ENCODE measurements around the gene NEGR1.

The NEGR1 gene

GRCh38 chr1:71834601-71835441 lies 447.5 kb downstream of the NEGR1 start:
- no peak for DNase-seq

- no peak for DNase-seq
Measured at GRCh38 chr1:71831646-71832045, 450.7 kb downstream of the NEGR1 start.

- DNase-seq: no peak
Measured at GRCh38 chr1:71829346-71829745, 453.0 kb downstream of the NEGR1 start.

GRCh38 chr1:71828431-71829012 lies 453.8 kb downstream of the NEGR1 start:
- DNase-seq: no peak

- no peak for DNase-seq
Measured at GRCh38 chr1:71823708-71824305, 458.5 kb downstream of the NEGR1 start.

GRCh38 chr1:71817028-71817427 lies 465.3 kb downstream of the NEGR1 start:
- no peak for DNase-seq

GRCh38 chr1:71809085-71809484 lies 473.3 kb downstream of the NEGR1 start:
- no peak for DNase-seq

- no peak for DNase-seq
Measured at GRCh38 chr1:71804140-71804539, 478.2 kb downstream of the NEGR1 start.

- DNase-seq: peak; percentile 13
Measured at GRCh38 chr1:71796006-71796405, 486.3 kb downstream of the NEGR1 start.

GRCh38 chr1:71792264-71792663 lies 490.1 kb downstream of the NEGR1 start:
- no peak for DNase-seq

- DNase-seq: no peak
Measured at GRCh38 chr1:71788113-71788512, 494.2 kb downstream of the NEGR1 start.

GRCh38 chr1:71787699-71788098 lies 494.6 kb downstream of the NEGR1 start:
- no peak for DNase-seq

- no peak for DNase-seq
Measured at GRCh38 chr1:71786218-71786617, 496.1 kb downstream of the NEGR1 start.

GRCh38 chr1:71785450-71785849 lies 496.9 kb downstream of the NEGR1 start:
- DNase-seq: no peak

- no peak for DNase-seq
Measured at GRCh38 chr1:71785000-71785399, 497.3 kb downstream of the NEGR1 start.

GRCh38 chr1:71784241-71784640 lies 498.1 kb downstream of the NEGR1 start:
- no peak for DNase-seq

- no peak for DNase-seq
Measured at GRCh38 chr1:71783071-71783470, 499.3 kb downstream of the NEGR1 start.

GRCh38 chr1:71781450-71781849 lies 500.9 kb downstream of the NEGR1 start:
- no peak for DNase-seq

GRCh38 chr1:71780681-71781080 lies 501.7 kb downstream of the NEGR1 start:
- no peak for DNase-seq

GRCh38 chr1:71778940-71779339 lies 503.4 kb downstream of the NEGR1 start:
- no peak for DNase-seq

GRCh38 chr1:71777094-71777493 lies 505.2 kb downstream of the NEGR1 start:
- no peak for DNase-seq

GRCh38 chr1:71774705-71775104 lies 507.6 kb downstream of the NEGR1 start:
- no peak for DNase-seq

- no peak for DNase-seq
Measured at GRCh38 chr1:71770121-71770520, 512.2 kb downstream of the NEGR1 start.

GRCh38 chr1:71766748-71767147 lies 515.6 kb downstream of the NEGR1 start:
- DNase-seq: no peak

All from NCI-H2171 (cell line).